ENCODE measurements around the gene TEX26.

DNA sequence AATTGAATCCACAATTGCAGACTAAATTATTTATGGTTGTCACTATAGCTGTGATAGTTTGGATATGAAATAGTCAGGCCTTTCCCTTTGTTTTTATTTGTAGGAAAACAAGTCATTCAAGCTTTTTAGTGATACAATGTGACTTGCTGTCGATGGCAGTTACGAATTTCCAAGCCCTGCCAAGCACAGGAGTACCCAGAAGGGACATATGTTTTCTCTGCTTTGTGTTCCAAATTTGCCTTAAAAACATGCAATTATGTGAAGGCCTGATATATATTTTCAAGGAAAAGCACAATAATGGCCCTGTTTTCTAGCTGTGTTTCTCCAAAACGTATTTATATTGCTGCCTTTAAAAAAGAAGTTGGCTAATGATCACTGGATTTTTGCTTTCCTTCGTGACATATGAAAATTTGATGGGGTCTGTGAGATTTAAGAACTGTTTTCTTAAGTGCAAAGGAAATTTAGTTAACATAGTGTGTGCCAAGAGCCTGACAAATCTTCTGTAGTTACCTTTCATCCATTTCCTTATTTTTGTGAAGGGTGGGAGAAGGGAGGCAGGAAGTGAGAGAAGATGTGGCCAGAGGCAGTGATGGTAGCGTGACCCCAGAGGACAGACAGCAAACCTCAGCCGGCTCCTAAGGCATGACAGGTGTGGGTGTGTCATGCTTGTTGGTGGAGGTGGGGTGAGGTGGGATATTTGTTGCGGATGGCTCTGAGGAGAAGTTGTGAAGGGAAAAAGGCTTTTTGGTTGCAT is 79.6 kb downstream of the TEX26 start:
- TF ChIP-seq MAX (IDR thresholded peaks at IDR 0.05) = no peak
- TF ChIP-seq, protein P1, sequence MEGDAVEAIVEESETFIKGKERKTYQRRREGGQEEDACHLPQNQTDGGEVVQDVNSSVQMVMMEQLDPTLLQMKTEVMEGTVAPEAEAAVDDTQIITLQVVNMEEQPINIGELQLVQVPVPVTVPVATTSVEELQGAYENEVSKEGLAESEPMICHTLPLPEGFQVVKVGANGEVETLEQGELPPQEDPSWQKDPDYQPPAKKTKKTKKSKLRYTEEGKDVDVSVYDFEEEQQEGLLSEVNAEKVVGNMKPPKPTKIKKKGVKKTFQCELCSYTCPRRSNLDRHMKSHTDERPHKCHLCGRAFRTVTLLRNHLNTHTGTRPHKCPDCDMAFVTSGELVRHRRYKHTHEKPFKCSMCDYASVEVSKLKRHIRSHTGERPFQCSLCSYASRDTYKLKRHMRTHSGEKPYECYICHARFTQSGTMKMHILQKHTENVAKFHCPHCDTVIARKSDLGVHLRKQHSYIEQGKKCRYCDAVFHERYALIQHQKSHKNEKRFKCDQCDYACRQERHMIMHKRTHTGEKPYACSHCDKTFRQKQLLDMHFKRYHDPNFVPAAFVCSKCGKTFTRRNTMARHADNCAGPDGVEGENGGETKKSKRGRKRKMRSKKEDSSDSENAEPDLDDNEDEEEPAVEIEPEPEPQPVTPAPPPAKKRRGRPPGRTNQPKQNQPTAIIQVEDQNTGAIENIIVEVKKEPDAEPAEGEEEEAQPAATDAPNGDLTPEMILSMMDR (IDR thresholded peaks at IDR 0.05) = no peak
- TF ChIP-seq RFX5 (IDR thresholded peaks at IDR 0.05) = no peak
- TF ChIP-seq POLR2AphosphoS2 (conservative IDR thresholded peaks at IDR 0.05; ENCODE audit: low read length) = no peak
- no peak for TF ChIP-seq EP300 (IDR thresholded peaks at IDR 0.05)
- TF ChIP-seq PHF8 (IDR thresholded peaks at IDR 0.05; ENCODE audit: borderline replicate concordance, low read depth) = no peak
- TF ChIP-seq NPAS2 (CRISPR knock-in tag; IDR thresholded peaks at IDR 0.05; ENCODE audit: borderline replicate concordance) = no peak
- no peak for TF ChIP-seq CHD4 (IDR thresholded peaks at IDR 0.05; ENCODE audit: borderline replicate concordance)
- TF ChIP-seq MAZ (IDR thresholded peaks at IDR 0.05; ENCODE audit: borderline replicate concordance, low read depth, low read length) = no peak
- no peak for TF ChIP-seq CHD2 (IDR thresholded peaks at IDR 0.05; ENCODE audit: low read length, partially characterized antibody)
- TF ChIP-seq CEBPB (IDR thresholded peaks at IDR 0.05) = no peak
- no peak for TF ChIP-seq HMGXB4 (CRISPR knock-in tag; IDR thresholded peaks at IDR 0.05; ENCODE audit: borderline replicate concordance)

Data from A549 (cell line).